Measurements from ENCODE around the gene TMEM200C. TPM values are rescaled to one million over a fixed set of nuclear protein-coding genes. Genes with fewer than 3 reads are reported as not detected.

The TMEM200C gene
- total and polyA plus RNA-seq, 11 donors, result 0.15 to 3.4 (median 0.45) TPM

- DNase-seq, result no peak
- H3K36me3 ChIP-seq, result no peaks in the 10 kb centered on the region
- peaks cover 0 to 10% (median 0%) of the 10 kb centered on the region in 9 donors for H3K27me3 ChIP-seq
- no peak overlapping the region for H3K4me3 ChIP-seq
- TF ChIP-seq POLR2A (IDR thresholded peaks at IDR 0.05) (no peak), CTCF (IDR thresholded peaks at IDR 0.05) (no peak)
- H3K4me1 ChIP-seq, result no peaks in the 10 kb centered on the region
- intact Hi-C loops (cut with DNase I), result loop anchor here in 1 of 10 donors (10.0 kb wide), 1 partner anchor 63 kb away; no protein-coding TSS in a partner anchor
- no peaks in the 10 kb centered on the region for H3K9me3 ChIP-seq
- 60 to 83% (median 70%) methylated on average over 3 of the region's 3 CpGs for WGBS, 4 donors
- no peak overlapping the region for H3K27ac ChIP-seq
- no peak for ATAC-seq
These were observed 46.6 kb upstream of the TMEM200C start for GRCh38 chr18:5941890-5942289.

- intact Hi-C loops (cut with DNase I), result loop anchor here in 1 of 10 donors (10.0 kb wide), 1 partner anchor 65 kb away; no protein-coding TSS in a partner anchor
- TF ChIP-seq POLR2A (IDR thresholded peaks at IDR 0.05) (no peak), CTCF (IDR thresholded peaks at IDR 0.05) (no peak)
- DNase-seq (no peak), ATAC-seq (no peak)
- H3K27me3 ChIP-seq, result peaks cover 0 to 10% (median 0%) of the 10 kb centered on the region in 9 donors
- 87 to 91% (median 88%) methylated on average over 6 to 7 of the region's 7 CpGs for WGBS, 4 donors
- H3K4me1 ChIP-seq, result no peaks in the 10 kb centered on the region
- no peaks in the 10 kb centered on the region for H3K36me3 ChIP-seq
- no peak overlapping the region for H3K4me3 ChIP-seq
- H3K9me3 ChIP-seq, result no peaks in the 10 kb centered on the region
- H3K27ac ChIP-seq, result no peak overlapping the region
These were observed 44.7 kb upstream of the TMEM200C start for GRCh38 chr18:5939801-5940667.

- intact Hi-C loops (cut with DNase I), result no loop called here
- no peak for DNase-seq
- no peak for ATAC-seq
- Histone ChIP-seq H3K4me1 (no peaks in the 10 kb centered on the region), H3K27ac (no peak overlapping the region), H3K36me3 (no peaks in the 10 kb centered on the region), H3K4me3 (no peak overlapping the region), H3K9me3 (no peaks in the 10 kb centered on the region), H3K27me3 (peaks cover 0 to 3% (median 0%) of the 10 kb centered on the region in 9 donors)
- TF ChIP-seq CTCF (IDR thresholded peaks at IDR 0.05) (no peak), POLR2A (IDR thresholded peaks at IDR 0.05) (no peak)
- 82 to 90% (median 88%) methylated on average over 3 of the region's 3 CpGs for WGBS, 4 donors
These were observed 42.5 kb upstream of the TMEM200C start for GRCh38 chr18:5937795-5938194.

GRCh38 chr18:5937121-5937520 lies 41.8 kb upstream of the TMEM200C start:
- Histone ChIP-seq H3K36me3 (no peaks in the 10 kb centered on the region), H3K4me1 (no peaks in the 10 kb centered on the region), H3K27me3 (peaks cover 0 to 3% (median 0%) of the 10 kb centered on the region in 9 donors), H3K27ac (no peak overlapping the region), H3K9me3 (no peaks in the 10 kb centered on the region), H3K4me3 (no peak overlapping the region)
- ATAC-seq (no peak), DNase-seq (no peak)
- intact Hi-C loops (cut with DNase I), result no loop called here
- 85 to 91% (median 90%) methylated on average over 7 of the region's 7 CpGs for WGBS, 4 donors
- no peak for TF ChIP-seq POLR2A (IDR thresholded peaks at IDR 0.05)
- no peak for TF ChIP-seq CTCF (IDR thresholded peaks at IDR 0.05)

Data from heart left ventricle (tissue), 16 donors.